Tibial nerve (tissue), 4 donors: ENCODE data around the gene NMNAT3. TPM values are rescaled to one million over a fixed set of nuclear protein-coding genes. Genes with fewer than 3 reads are reported as not detected.
A peak's percentile ranks its signal among the peaks of the same experiment; 100 is the strongest.

Experiments used
- DNase-seq, 2 donors: peaks; one replicate each; pipeline ENCODE4 v3.0.0-alpha.2; 2019; ENCODE audit warnings: low spot score in 2 of 2
- H3K27ac ChIP-seq, 4 donors: fragments of 200-600 bp; sonication (generic) in 3 of 4; one replicate each; pipeline ENCODE4 v1.5.1; 2017 to 2019; ENCODE audit warnings: mild to moderate bottlenecking in 1 of 4
- H3K27me3 ChIP-seq, 2 donors: fragments of 200-600 bp; sonication (generic) in 1 of 2; one replicate each; pipeline versions ENCODE4 v1.5.1 to v1.6.0; 2017 to 2019
- H3K36me3 ChIP-seq, 3 donors: fragments of 200-600 bp; sonication (generic); one replicate each; pipeline ENCODE4 v1.5.1; 2018 to 2019
- H3K4me1 ChIP-seq, 4 donors: fragments of 200-600 bp; sonication (generic) in 3 of 4; one replicate each; pipeline ENCODE4 v1.5.1; 2017 to 2019
- H3K4me3 ChIP-seq, 4 donors: fragments of 200-600 bp; sonication (generic) in 3 of 4; one replicate each; pipeline ENCODE4 v1.5.1; 2017 to 2019; ENCODE audit warnings: mild to moderate bottlenecking in 1 of 4, moderate library complexity in 1 of 4
- H3K9me3 ChIP-seq, 4 donors: fragments of 200-600 bp; sonication (generic) in 3 of 4; one replicate each; pipeline ENCODE4 v1.5.1; 2017 to 2019
- CTCF ChIP-seq, 5 experiments: fragments of 200-600 bp in 3 of 5; fragments of 450-650 bp in 2 of 5; sonication (generic) in 3 of 5; IDR thresholded peaks; one replicate each; pipeline ENCODE4 v1.5.1; 2016 to 2019; ENCODE audit warnings: antibody characterized with exemption in 5 of 5, mild to moderate bottlenecking in 3 of 5, moderate library complexity in 2 of 5
- EP300 ChIP-seq, 2 donors: sonication (generic); formaldehyde crosslinking; IDR thresholded peaks; one replicate each; pipeline ENCODE4 v1.6.1; 2017; ENCODE audit warnings: antibody characterized with exemption in 2 of 2, mild to moderate bottlenecking in 1 of 2
- POLR2A ChIP-seq, 2 donors: fragments of 450-650 bp; IDR thresholded peaks; one replicate each; pipeline ENCODE4 v1.6.1; 2017; ENCODE audit warnings: antibody characterized with exemption in 2 of 2, mild to moderate bottlenecking in 2 of 2, moderate library complexity in 2 of 2
- WGBS, 2 donors: methylation state at CpG; one replicate each; pipeline ENCODE4 v1.1.5; 2018; 5-methylcytosine and 5-hydroxymethylcytosine counted together
- total RNA-seq, 4 donors: library from RNA; depleted of rRNA; stranded (reverse); fragments of >200 nt; gene quantifications; one replicate each; pipeline ENCODE4 v1.1.0, GENCODE V29; 2016

NMNAT3 gene
- total RNA-seq, 4 donors from 2014 or later = 11.0 to 19.4 (median 12.1) TPM

DNA sequence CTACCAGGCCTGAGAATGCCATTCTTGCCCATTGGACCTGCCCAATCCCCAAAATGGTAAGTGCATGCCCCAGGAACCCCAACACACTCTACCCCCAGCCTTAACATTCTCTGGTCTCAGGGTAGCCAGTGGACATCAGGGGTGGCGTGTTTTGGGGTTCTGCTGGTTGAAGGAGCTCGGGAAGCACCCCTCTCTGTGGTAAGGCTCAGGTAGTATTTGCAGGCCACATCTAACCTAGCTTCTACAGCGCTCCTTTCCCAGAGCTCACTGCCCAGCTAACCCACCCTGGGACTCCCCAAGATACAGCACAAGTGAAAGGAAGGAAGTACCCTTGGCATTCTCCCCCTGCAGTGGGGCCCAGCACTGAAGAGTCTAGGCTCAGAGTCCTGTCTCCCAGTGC lies 19.8 kb downstream of the NMNAT3 start:
- 94 to 100% methylated on average over 3 of the region's 3 CpGs for WGBS, 2 donors
- Histone ChIP-seq H3K27ac (no peak overlapping the region), H3K9me3 (no peaks in the 10 kb centered on the region), H3K27me3 (no peaks in the 10 kb centered on the region), H3K4me3 (no peak overlapping the region), H3K36me3 (peaks cover 0 to 7% (median 0%) of the 10 kb centered on the region in 3 donors), H3K4me1 (peaks cover 0 to 3% (median 0%) of the 10 kb centered on the region in 4 donors)
- no peak for DNase-seq
- TF ChIP-seq EP300 (IDR thresholded peaks at IDR 0.05) (no peak), CTCF (IDR thresholded peaks at IDR 0.05) (no peak), POLR2A (IDR thresholded peaks at IDR 0.05) (no peak)

DNA sequence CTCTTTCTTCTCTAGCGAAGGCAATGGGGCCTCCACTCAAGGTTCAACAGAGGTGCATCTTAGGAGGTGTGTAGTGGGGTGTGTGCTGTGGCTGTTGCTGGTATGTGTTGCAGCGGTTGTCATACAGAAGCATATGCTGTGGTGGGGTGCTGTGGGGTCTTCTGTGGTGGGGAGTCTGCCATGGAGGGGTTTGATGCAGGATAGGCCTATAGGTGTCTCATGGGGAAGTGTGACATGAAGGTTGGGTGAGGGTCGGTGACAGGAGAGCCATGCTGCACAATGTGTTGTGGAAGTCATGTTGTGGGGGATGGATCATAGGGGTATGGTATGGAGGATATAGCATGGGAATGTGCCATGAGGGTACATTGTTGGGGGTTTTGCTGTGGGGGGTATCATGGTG lies 20.3 kb downstream of the NMNAT3 start:
- Histone ChIP-seq H3K4me1 (peaks cover 0 to 3% (median 0%) of the 10 kb centered on the region in 4 donors), H3K36me3 (peaks cover 0 to 6% (median 0%) of the 10 kb centered on the region in 3 donors), H3K9me3 (no peaks in the 10 kb centered on the region), H3K27ac (no peak overlapping the region), H3K27me3 (no peaks in the 10 kb centered on the region), H3K4me3 (no peak overlapping the region)
- WGBS, 2 donors = 94 to 97% methylated on average over 3 of the region's 3 CpGs
- no peak for DNase-seq
- TF ChIP-seq CTCF (IDR thresholded peaks at IDR 0.05) = no peak
- no peak for TF ChIP-seq POLR2A (IDR thresholded peaks at IDR 0.05)
- TF ChIP-seq EP300 (IDR thresholded peaks at IDR 0.05) = no peak

GRCh38 chr3:139655909-139656595 lies 21.7 kb downstream of the NMNAT3 start:
- H3K4me3 ChIP-seq = no peak overlapping the region

DNA sequence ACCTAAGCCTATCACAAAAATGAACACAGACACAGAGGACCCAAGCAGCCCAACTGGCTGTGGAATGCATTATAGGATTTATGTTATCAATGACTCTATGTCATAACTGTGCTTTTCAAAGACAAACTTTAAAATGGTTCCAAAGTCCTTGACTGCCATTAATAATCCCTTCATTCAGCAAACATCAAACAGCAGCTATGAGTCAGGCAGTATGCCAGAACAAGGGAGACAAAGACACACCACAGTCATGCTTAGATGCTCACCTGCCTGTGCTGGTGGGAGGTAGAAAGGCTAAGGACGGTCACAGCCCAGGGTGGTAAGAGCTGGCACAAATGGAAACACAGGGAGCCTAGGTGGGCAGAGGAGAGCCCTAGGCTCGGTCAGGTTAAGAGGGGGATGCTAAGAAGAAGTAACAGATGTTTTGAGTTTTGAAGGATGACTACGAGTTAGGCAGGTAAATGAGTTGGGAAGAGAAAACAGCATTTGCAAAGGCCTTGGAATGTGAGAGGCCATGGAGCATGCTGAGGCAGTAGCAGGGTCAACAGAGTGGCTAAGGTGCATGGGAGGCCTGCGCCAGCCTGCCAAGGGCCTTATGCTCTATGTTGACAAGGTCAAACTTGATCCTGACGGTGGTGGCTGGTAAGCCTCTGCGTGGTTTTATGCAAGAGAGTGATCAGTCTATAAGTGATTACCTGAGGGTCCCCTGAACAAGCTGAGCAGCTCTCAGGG lies 23.0 kb downstream of the NMNAT3 start:
- no peak for TF ChIP-seq EP300 (IDR thresholded peaks at IDR 0.05)
- TF ChIP-seq CTCF (IDR thresholded peaks at IDR 0.05) = no peak
- no peak for TF ChIP-seq POLR2A (IDR thresholded peaks at IDR 0.05)
- H3K27ac ChIP-seq = no peak overlapping the region
- no peaks in the 10 kb centered on the region for H3K27me3 ChIP-seq
- WGBS, 2 donors = 84 to 92% methylated on average over 6 of the region's 6 CpGs
- H3K4me1 ChIP-seq = peaks cover 0 to 3% (median 0%) of the 10 kb centered on the region in 4 donors
- no peaks in the 10 kb centered on the region for H3K36me3 ChIP-seq
- no peaks in the 10 kb centered on the region for H3K9me3 ChIP-seq
- DNase-seq = no peak
- no peak overlapping the region for H3K4me3 ChIP-seq

More at GRCh38 chr3:139655909-139656595, 21.7 kb downstream of the NMNAT3 start:
- H3K27ac ChIP-seq = no peak overlapping the region
- H3K9me3 ChIP-seq = no peaks in the 10 kb centered on the region
- no peak for TF ChIP-seq CTCF (IDR thresholded peaks at IDR 0.05)
- peak in 1 of 2 donors; percentile 31 for DNase-seq
- peaks cover 0 to 3% (median 0%) of the 10 kb centered on the region in 4 donors for H3K4me1 ChIP-seq
- H3K36me3 ChIP-seq = no peaks in the 10 kb centered on the region
- H3K27me3 ChIP-seq = no peaks in the 10 kb centered on the region
- WGBS, 2 donors = 59 to 70% methylated on average over 4 of the region's 4 CpGs

- Histone ChIP-seq H3K4me3 (no peak overlapping the region), H3K9me3 (no peaks in the 10 kb centered on the region), H3K36me3 (no peaks in the 10 kb centered on the region), H3K27ac (no peak overlapping the region), H3K27me3 (no peaks in the 10 kb centered on the region), H3K4me1 (peaks cover 0 to 3% (median 0%) of the 10 kb centered on the region in 4 donors)
- no peak for TF ChIP-seq POLR2A (IDR thresholded peaks at IDR 0.05)
- no peak for TF ChIP-seq CTCF (IDR thresholded peaks at IDR 0.05)
- TF ChIP-seq EP300 (IDR thresholded peaks at IDR 0.05) = no peak
- peak in 1 of 2 donors; percentile 32 for DNase-seq
- WGBS, 2 donors = 75 to 78% methylated on average over 9 of the region's 9 CpGs
Observed at GRCh38 chr3:139653582-139653981, 24.2 kb downstream of the NMNAT3 start.
